ENCODE results near the gene RPS6KL1.

Gene RPS6KL1

DNA sequence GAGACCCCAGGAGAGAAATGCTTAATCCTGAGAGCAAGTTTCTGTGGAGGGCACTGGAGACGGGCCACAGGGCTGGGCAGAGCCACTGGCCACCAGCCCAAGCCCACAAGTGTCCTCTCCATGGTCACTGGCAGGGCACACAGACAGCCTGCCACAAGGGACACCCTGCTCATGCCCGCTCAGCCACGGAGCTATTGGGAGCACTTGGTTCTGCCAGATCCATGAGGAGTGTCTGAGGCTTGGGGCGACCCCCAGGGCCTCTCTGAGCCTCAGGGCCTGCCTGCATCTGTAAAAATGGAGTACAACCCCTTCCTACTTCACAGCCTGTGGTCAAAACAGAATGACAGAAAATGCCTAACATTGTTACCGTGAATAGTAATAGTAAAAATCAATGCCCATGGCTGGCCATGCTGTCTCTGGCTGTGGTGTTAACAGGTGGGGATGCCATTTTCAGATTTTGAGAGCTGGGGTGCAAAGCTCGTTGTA is 29.2 kb upstream of the RPS6KL1 start:
- TF ChIP-seq, protein P1, sequence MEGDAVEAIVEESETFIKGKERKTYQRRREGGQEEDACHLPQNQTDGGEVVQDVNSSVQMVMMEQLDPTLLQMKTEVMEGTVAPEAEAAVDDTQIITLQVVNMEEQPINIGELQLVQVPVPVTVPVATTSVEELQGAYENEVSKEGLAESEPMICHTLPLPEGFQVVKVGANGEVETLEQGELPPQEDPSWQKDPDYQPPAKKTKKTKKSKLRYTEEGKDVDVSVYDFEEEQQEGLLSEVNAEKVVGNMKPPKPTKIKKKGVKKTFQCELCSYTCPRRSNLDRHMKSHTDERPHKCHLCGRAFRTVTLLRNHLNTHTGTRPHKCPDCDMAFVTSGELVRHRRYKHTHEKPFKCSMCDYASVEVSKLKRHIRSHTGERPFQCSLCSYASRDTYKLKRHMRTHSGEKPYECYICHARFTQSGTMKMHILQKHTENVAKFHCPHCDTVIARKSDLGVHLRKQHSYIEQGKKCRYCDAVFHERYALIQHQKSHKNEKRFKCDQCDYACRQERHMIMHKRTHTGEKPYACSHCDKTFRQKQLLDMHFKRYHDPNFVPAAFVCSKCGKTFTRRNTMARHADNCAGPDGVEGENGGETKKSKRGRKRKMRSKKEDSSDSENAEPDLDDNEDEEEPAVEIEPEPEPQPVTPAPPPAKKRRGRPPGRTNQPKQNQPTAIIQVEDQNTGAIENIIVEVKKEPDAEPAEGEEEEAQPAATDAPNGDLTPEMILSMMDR (IDR thresholded peaks at IDR 0.05; ENCODE audit: control insufficient read depth, extremely low read depth, insufficient read depth), result no peak
- DNase-seq (ENCODE audit: low read depth), result no peak
- H3K4me3 ChIP-seq (ENCODE audit: low read depth, low read length), result no peak overlapping the region

DNA sequence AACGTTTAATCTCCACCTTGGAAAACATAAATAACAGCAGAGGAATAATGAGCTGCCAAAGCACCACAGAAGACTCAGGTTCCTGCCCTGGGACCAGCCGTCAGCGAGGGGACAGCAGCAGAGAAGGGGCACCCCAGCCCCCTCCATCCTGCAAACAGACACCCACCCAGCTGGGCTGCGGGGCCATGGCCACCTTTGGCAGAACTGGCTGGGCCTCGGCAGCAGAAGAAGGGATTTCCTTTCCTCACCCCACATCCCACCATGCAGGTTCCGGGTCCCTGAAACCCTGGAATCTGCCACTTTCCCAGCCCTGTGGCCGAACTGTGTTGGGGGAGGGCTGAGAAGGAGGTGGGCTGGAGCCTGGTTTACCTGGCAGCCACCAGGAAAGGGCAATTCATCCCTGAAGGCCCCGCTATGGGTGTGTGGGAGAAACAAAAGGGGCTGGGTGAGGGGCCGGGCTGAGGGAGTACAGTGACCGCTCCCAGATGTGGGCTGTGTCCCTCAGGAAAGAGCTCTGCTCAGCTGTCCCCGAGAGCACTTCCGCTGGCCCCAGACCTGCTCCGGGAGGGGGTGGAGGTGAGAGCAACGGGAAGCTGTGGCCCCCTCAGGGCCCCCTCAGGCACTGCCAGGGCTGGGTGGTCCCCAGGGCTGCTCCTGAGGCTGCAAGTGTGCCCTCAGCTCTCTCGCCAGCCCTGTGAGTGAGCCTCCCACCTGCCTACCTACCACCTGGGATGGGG is 28.6 kb upstream of the RPS6KL1 start:
- no peak for DNase-seq (ENCODE audit: low read depth)
- no peak overlapping the region for H3K4me3 ChIP-seq (ENCODE audit: low read depth, low read length)
- TF ChIP-seq, protein P1 (IDR thresholded peaks at IDR 0.05; ENCODE audit: control insufficient read depth, extremely low read depth, insufficient read depth), result no peak

DNA sequence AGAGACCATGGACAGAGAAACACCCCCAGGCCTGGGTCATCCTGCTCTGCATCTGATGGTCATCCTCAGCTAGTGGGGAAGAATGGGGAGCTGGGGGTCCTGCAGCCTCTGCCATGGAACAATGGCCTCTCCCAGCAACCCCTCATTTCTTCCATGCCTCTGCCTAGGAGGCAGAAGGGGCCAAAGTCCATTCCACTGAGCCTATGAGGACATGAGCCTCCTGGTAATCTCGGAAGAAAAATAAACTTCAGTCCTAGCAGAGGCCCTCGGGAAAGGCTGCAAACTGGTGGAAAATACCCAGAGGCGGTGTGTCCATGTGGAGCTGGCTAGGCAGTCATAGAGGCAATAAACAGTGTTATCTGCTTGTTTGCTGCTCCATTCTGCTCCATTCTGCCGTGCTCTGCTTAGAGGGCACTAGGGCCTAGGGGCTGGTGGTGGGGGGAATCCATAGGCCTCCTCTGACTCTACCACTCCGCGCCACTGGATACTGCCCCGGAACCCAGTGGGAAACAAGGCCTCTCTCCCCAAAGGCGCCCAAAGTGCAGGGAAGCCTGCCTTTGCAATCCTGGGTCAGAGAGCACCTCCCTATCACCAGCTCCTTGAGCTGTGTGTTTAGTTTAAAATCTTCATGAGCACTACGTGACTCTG is 27.9 kb upstream of the RPS6KL1 start:
- TF ChIP-seq, protein P1 (IDR thresholded peaks at IDR 0.05; ENCODE audit: control insufficient read depth, extremely low read depth, insufficient read depth), result no peak
- DNase-seq (ENCODE audit: low read depth), result no peak
- H3K4me3 ChIP-seq (ENCODE audit: low read depth, low read length), result no peak overlapping the region

DNA sequence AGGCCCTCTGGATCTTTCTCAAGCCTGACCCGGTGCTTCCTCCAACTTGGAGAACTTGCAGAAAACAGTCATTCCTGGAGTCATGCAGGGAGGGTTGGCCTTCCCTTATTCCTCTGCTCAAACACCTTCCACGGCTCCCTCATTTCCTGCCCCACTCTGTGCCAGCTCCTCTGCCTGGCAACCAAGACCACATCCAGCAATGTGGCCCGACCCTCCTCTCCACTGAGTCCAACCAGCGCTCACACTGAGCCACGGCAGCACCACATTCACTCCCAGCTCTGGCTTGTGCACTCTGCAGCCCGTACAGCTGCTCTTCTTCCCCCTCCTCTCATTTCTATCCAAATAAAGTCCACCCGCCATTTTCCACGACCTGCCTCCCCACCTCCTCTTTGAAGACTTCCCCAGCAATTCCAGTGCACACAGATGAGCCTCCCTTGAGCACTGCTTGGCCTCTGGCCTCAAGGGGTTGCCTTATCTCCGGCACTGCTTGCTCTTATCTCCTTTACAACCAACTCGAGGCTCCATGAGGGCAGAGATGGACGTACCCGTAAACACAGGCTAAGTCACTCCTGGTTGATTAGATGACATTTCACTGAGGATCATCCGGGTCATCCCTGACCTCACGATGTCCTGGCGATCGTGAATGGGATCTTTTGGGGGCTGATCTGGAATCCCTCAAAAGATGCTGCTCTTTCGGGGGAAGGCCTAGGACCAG is 27.0 kb upstream of the RPS6KL1 start:
- TF ChIP-seq, protein P1 (IDR thresholded peaks at IDR 0.05; ENCODE audit: control insufficient read depth, extremely low read depth, insufficient read depth), result no peak
- no peak for DNase-seq (ENCODE audit: low read depth)

DNA sequence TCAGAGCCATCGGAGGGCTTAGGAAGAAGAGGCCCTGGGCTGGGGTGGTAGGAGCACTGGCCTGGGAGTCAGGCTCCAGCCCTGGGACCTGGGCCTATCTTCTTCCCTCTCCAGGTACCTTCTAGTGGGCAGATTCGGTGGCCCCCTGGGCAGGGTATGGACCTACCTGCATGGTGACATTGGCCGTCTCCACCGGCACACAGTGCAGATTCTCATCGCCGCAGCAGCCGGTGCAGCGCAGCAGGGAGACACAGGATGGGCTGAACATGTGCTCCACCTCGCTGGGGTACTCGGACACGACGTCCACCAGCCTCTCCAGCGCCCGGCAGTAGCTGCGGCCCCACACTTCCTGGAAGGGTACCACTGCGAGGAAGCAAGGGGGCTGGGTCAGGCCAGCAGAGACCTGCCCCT is 26.1 kb upstream of the RPS6KL1 start:
- H3K4me3 ChIP-seq (ENCODE audit: low read depth, low read length), result no peak overlapping the region
- DNase-seq (ENCODE audit: low read depth), result no peak
- TF ChIP-seq, protein P1 (IDR thresholded peaks at IDR 0.05; ENCODE audit: control insufficient read depth, extremely low read depth, insufficient read depth), result no peak

More for the DNA sequence above, 27.0 kb upstream of the RPS6KL1 start:
- H3K4me3 ChIP-seq (ENCODE audit: low read depth, low read length), result no peak overlapping the region

DNA sequence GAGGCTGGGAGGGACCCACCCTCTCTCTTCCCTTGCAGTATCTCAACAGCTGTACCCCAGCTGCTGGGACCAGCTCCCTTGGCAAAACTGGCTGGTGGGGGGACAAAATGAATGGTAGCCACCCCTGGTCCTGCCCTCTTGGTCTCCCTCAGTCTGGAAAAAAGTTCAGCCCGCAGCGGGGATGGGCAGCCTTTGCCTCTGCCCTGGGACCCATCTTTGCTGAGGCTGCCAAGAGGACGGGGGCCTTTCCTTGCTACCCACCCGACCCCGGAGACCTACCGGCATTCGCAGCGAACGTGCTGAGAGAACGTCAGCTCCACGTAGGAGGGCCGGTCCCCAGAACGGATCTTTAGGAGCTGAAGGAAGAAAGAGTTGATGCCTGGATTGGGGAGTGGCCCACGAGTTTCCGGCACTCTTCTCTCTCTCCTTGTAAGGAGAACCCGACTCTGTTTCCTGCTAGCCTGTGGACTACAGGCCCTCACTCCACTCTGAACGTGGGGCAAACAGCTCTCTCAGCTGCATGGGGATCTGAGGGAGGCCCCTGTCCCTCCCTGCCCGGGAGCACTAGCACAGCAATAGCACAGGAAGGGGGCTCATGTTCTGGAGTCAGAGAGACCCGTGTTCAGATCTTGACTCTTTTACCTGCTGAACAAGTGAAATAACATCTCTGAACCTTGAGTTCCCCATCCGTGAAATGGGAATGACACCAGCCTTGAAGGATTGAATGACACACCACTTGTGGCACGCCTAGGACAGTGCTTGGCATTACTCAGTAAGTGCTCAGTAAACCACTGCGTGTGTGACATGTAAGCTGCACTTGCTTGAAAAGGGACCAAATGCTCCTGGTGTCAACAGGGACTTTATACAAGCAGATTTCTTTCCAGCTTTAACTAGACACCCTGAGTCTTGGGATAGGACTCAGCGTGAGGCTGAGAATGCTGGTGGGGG is 25.4 kb upstream of the RPS6KL1 start:
- DNase-seq (ENCODE audit: low read depth), result no peak
- TF ChIP-seq, protein P1 (IDR thresholded peaks at IDR 0.05; ENCODE audit: control insufficient read depth, extremely low read depth, insufficient read depth), result no peak

More for the DNA sequence above, 25.4 kb upstream of the RPS6KL1 start:
- no peak overlapping the region for H3K4me3 ChIP-seq (ENCODE audit: low read depth, low read length)

Measured in LNCaP clone FGC (cell line).